ENCODE measurements around the gene PCGF2.
"Not testable (repeated sequence)": the region's sequence is repeated elsewhere in the genome, so short reads cannot be mapped to it uniquely, and the experiment has no call there.

Gene PCGF2

GRCh38 chr17:38738007-38738662 is 10.0 kb downstream of the PCGF2 start:
- no peak for DNase-seq

GRCh38 chr17:38735161-38735997 is 12.8 kb downstream of the PCGF2 start:
- DNase-seq: peak in 39 of 56 donors; percentile 17 to 74 (median 36)

GRCh38 chr17:38733982-38734973 is 13.9 kb downstream of the PCGF2 start:
- DNase-seq: no peak

GRCh38 chr17:38733282-38733981 is 14.7 kb downstream of the PCGF2 start:
- DNase-seq: no peak

- no peak for DNase-seq
Observed at GRCh38 chr17:38732376-38733281, 15.5 kb downstream of the PCGF2 start.

- DNase-seq: peak in 3 of 56 donors; percentile 21 to 32 (median 32)
Observed at GRCh38 chr17:38731526-38732294, 16.4 kb downstream of the PCGF2 start.

- peak in 12 of 56 donors; percentile 22 to 61 (median 42) for DNase-seq
Observed at GRCh38 chr17:38730526-38731379, 17.4 kb downstream of the PCGF2 start.

GRCh38 chr17:38729886-38730525 is 18.1 kb downstream of the PCGF2 start, which contains the start of gene CISD3:
TSS of gene CISD3 (plus strand) at chr17:38730341. CDS start at chr17:38730359, 18 bp downstream.
- peak in 44 of 56 donors; percentile 29 to 84 (median 60) for DNase-seq

GRCh38 chr17:38729368-38729885 is 18.7 kb downstream of the PCGF2 start:
- no peak for DNase-seq

GRCh38 chr17:38728290-38728831 is 19.8 kb downstream of the PCGF2 start:
- no peak for DNase-seq

GRCh38 chr17:38727736-38728135 is 20.4 kb downstream of the PCGF2 start:
- no peak for DNase-seq

GRCh38 chr17:38726145-38726544 is 22.0 kb downstream of the PCGF2 start:
- DNase-seq: not testable (repeated sequence)

- peak in 6 of 56 donors; percentile 44 to 70 (median 60) for DNase-seq
Observed at GRCh38 chr17:38725066-38725465, 23.1 kb downstream of the PCGF2 start.

GRCh38 chr17:38724337-38724988 is 23.7 kb downstream of the PCGF2 start:
- peak in 54 of 56 donors; percentile 35 to 94 (median 81) for DNase-seq

- no peak for DNase-seq
Observed at GRCh38 chr17:38721802-38722201, 26.3 kb downstream of the PCGF2 start.

GRCh38 chr17:38720941-38721340 is 27.2 kb downstream of the PCGF2 start:
- DNase-seq: no peak

Data from amygdala (tissue), 56 donors.